GM12878 (cell line): Measurements from ENCODE around the gene TACR1. TPM values are rescaled to one million over a fixed set of nuclear protein-coding genes. Genes with fewer than 3 reads are reported as not detected.

Experiments
- ATAC-seq: fragments of 200-7000 bp; cut with Tn5 transposase; 3 replicates; pipeline ENCODE4 v1.9.1; 2020; ENCODE audit warnings: mild to moderate bottlenecking, moderate library complexity
- BruUV-seq: library from RNA; stranded (reverse); fragments of 400-500 nt; replicated peaks from 2 replicates; lab custom pipeline; 2021; lab: Mats Ljungman, UMichigan
- CTCF ChIA-PET: fragments of 300-600 bp; sonication (Branson Sonifier 250); formaldehyde crosslinking; extraction: SDS; loops from one replicate; lab custom pipeline; 2021; ENCODE audit warnings: inconsistent platforms; lab: Yijun Ruan, JAX
- POLR2A ChIA-PET: fragments of 350-600 bp; formaldehyde crosslinking; extraction: SDS; loops from one replicate; lab custom pipeline; 2021; ENCODE audit warnings: inconsistent platforms; lab: Charles Lee
- RAD21 ChIA-PET: fragments of 300-600 bp; sonication (Branson Sonifier 250); formaldehyde crosslinking; loops from one replicate; lab custom pipeline; 2023; ENCODE audit warnings: antibody characterized with exemption; ENCODE audit not compliant: unreplicated experiment; lab: Charles Lee
- SMC1A ChIA-PET: fragments of 300-600 bp; sonication (Branson Sonifier 250); formaldehyde crosslinking; loops from one replicate; lab custom pipeline; 2023; ENCODE audit not compliant: unreplicated experiment, uncharacterized antibody; lab: Charles Lee
- DNase-seq: peaks from one replicate; pipeline ENCODE4 v3.0.0-alpha.2; 2011; ENCODE audit warnings: low read depth, low spot score
- FAIRE-seq: peaks from 3 replicates; lab custom pipeline; 2011; peaks lifted over from hg19 to GRCh38; lab: Jason Lieb, UNC
- H2AFZ ChIP-seq: 2 replicates; pipeline ENCODE4 v1.6.0; 2011; ENCODE audit warnings: low read depth, low read length, control low read depth; ENCODE audit not compliant: control insufficient read depth
- H3K27ac ChIP-seq: 2 replicates; pipeline ENCODE4 v1.5.1; 2011; ENCODE audit warnings: control low read depth; ENCODE audit not compliant: control insufficient read depth, insufficient read depth
- H3K27me3 ChIP-seq, 2 experiments: replicated peaks in 1 of 2; 2 replicates each; pipeline versions ENCODE4 v1.6.0 to v1.6.1; 2011; ENCODE audit warnings: low read length in 1 of 2; ENCODE audit not compliant: control insufficient read depth in 2 of 2, insufficient read depth in 2 of 2
- H3K36me3 ChIP-seq, 2 experiments: 2 replicates each; pipeline ENCODE4 v1.5.1; 2011; ENCODE audit warnings: low read length in 1 of 2; ENCODE audit not compliant: control insufficient read depth in 2 of 2, insufficient read depth in 2 of 2
- H3K4me1 ChIP-seq: 2 replicates; pipeline ENCODE4 v1.6.1; 2011; ENCODE audit warnings: mild to moderate bottlenecking, low read length, moderate library complexity, mixed read lengths; ENCODE audit not compliant: control insufficient read depth, insufficient read depth
- H3K4me2 ChIP-seq: 2 replicates; pipeline ENCODE4 v1.6.0; 2011; ENCODE audit warnings: control low read depth; ENCODE audit not compliant: control insufficient read depth, insufficient read depth
- H3K4me3 ChIP-seq: fragments of 200-600 bp; sonication (generic); 2 replicates; pipeline ENCODE4 v1.5.1; 2016
- H3K79me2 ChIP-seq: 2 replicates; pipeline ENCODE4 v1.6.0; 2011; ENCODE audit warnings: low read length; ENCODE audit not compliant: control insufficient read depth, insufficient read depth
- H3K9ac ChIP-seq: 2 replicates; pipeline ENCODE4 v1.8.0; 2011; ENCODE audit warnings: low read length, control low read depth, mixed read lengths; ENCODE audit not compliant: control insufficient read depth, insufficient read depth
- H3K9me3 ChIP-seq: replicated peaks from 3 replicates; pipeline ENCODE4 v1.5.1; 2011; ENCODE audit warnings: mild to moderate bottlenecking, low read length; ENCODE audit not compliant: control insufficient read depth, insufficient read depth
- H4K20me1 ChIP-seq: 2 replicates; pipeline ENCODE4 v1.6.0; 2011; ENCODE audit not compliant: control insufficient read depth, insufficient read depth
- DPF2 ChIP-seq: fragments of 450-650 bp; IDR thresholded peaks from 2 replicates; pipeline ENCODE4 v1.6.1; 2017; ENCODE audit warnings: mild to moderate bottlenecking
- FOXM1 ChIP-seq: IDR thresholded peaks from 2 replicates; pipeline ENCODE4 v1.6.1; 2012; ENCODE audit warnings: low read depth, mild to moderate bottlenecking, inconsistent platforms, low read length, moderate library complexity
- IRF5 ChIP-seq: fragments of 450-650 bp; IDR thresholded peaks from 2 replicates; pipeline ENCODE4 v1.6.1; 2017; ENCODE audit warnings: borderline replicate concordance
- JUNB ChIP-seq: IDR thresholded peaks from 2 replicates; pipeline ENCODE4 v1.6.1; 2016; ENCODE audit warnings: antibody characterized with exemption, mild to moderate bottlenecking
- NBN ChIP-seq: fragments of 450-650 bp; IDR thresholded peaks from 2 replicates; pipeline ENCODE4 v1.6.1; 2016
- NFYA ChIP-seq: IDR thresholded peaks from 2 replicates; pipeline ENCODE4 v1.6.1; 2011; ENCODE audit warnings: low read depth, mild to moderate bottlenecking, low read length, improper control_type of control experiment, borderline replicate concordance
- RB1 ChIP-seq: fragments of 450-650 bp; formaldehyde crosslinking; IDR thresholded peaks from 2 replicates; pipeline ENCODE4 v1.6.1; 2017; ENCODE audit warnings: mild to moderate bottlenecking, borderline replicate concordance
- SMC3 ChIP-seq: IDR thresholded peaks from 2 replicates; pipeline ENCODE4 v1.6.1; 2011; ENCODE audit warnings: low read length, improper control_type of control experiment, borderline replicate concordance
- SREBF1 ChIP-seq: IDR thresholded peaks from 2 replicates; pipeline ENCODE4 v1.6.1; 2012; ENCODE audit warnings: mild to moderate bottlenecking, low read length
- ZBED1 ChIP-seq: IDR thresholded peaks from 2 replicates; pipeline ENCODE4 v1.6.1; 2016; ENCODE audit warnings: borderline replicate concordance
- ZNF384 ChIP-seq: IDR thresholded peaks from 2 replicates; pipeline ENCODE4 v1.6.1; 2012; ENCODE audit warnings: low read depth, mild to moderate bottlenecking, low read length, improper control_type of control experiment, borderline replicate concordance
- ZNF592 ChIP-seq: fragments of 450-650 bp; IDR thresholded peaks from 2 replicates; pipeline ENCODE4 v1.6.1; 2017; ENCODE audit warnings: mild to moderate bottlenecking, moderate library complexity
- WGBS: methylation state at CpG from one replicate; pipeline ENCODE4 v1.1.6; 2016; ENCODE audit warnings: low lambda C conversion rate; ENCODE audit not compliant: insufficient replicate concordance, insufficient coverage; ENCODE audit errors: missing lambda C conversion rate; 5-methylcytosine and 5-hydroxymethylcytosine counted together
- in situ Hi-C: fragments of 300-500 bp; cut with MboI; formaldehyde crosslinking; loops from 9 replicates; pipeline ENCODE4 v1.14.3; 2018; ENCODE audit warnings: mixed read lengths
- intact Hi-C: fragments of 100-400 bp; cut with micrococcal nuclease; formaldehyde crosslinking; loops from one replicate; pipeline ENCODE4 v1.14.2; 2022; ENCODE audit not compliant: unreplicated experiment
- polyA plus RNA-seq, 11 experiments: library from polyadenylated mRNA; depleted of rRNA in 4 of 11; unstranded in 6 of 11; stranded (reverse) in 5 of 11; fragments of >200 nt; fragmentation: Nextera tagmentation in 4 of 11; fragmentation: Illumina TruSeq in 1 of 11; extraction: Ambion mirVana in 4 of 11; extraction: Trizol in 1 of 11; gene quantifications; 1 replicate in 1 of 11; 2 replicates in 10 of 11; pipeline versions ENCODE4 v1.2.1 to v1.2.3, GENCODE V29; 2011 to 2016; ENCODE audit warnings: inconsistent platforms in 2 of 11, missing spikeins in 2 of 11, low read depth in 1 of 11
- total RNA-seq, 4 experiments: library from RNA; depleted of rRNA in 3 of 4; stranded (reverse); fragments of >200 nt in 3 of 4; fragmentation: Illumina TruSeq in 1 of 4; extraction: Trizol in 1 of 4; gene quantifications; 2 replicates each; pipeline versions ENCODE4 v1.2.1 to v1.2.3, GENCODE V29; 2013 to 2021

The TACR1 gene
- total and polyA plus RNA-seq, 10 of the 15 experiments (the other 5 are each of a cell fraction or from before 2014, with no cell fraction given) = 0.04 to 1.4 (median 0.15) TPM

DNA sequence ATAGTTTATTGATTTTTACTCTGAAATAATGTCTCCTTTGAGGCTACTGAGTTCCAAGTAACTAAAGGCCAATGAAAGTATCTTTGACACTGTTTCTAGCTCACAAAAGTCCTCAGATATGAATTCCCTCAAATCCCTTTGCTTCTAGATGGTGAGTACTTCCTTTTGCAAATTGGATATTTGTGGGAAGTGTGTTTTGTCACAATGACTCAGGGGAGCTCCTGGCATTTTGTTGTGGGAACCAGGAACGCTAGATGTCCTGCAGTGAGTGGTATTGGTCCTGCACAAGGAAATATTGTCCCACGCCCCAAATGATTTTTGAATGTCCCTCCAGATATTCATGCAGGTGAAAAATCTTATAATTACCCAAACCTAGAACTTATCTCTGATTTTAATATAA is 24.3 kb downstream of the TACR1 start:
- no TSS peak for BruUV-seq
- intact Hi-C loops (no loop called here), in situ Hi-C loops (no loop called here)
- Histone ChIP-seq H3K27ac (no peak overlapping the region), H3K79me2 (no peaks in the 10 kb centered on the region), H3K9ac (no peak overlapping the region), H3K36me3 (no peaks in the 10 kb centered on the region), H3K4me2 (no peak overlapping the region), H3K4me3 (no peak overlapping the region), H4K20me1 (no peaks in the 10 kb centered on the region), H3K27me3 (no peaks in the 10 kb centered on the region), H3K9me3 (no peaks in the 10 kb centered on the region; the same call in 2 of the 3 replicates), H2AFZ (no peak overlapping the region), H3K4me1 (no peaks in the 10 kb centered on the region)
- ChIA-PET RAD21 (no interaction called here), POLR2A (no interaction called here), SMC1A (interaction anchor here (1.2 kb wide), 1 partner anchor 12 kb away, joined by 3 read pairs; no protein-coding TSS in a partner anchor), CTCF (no interaction called here)
- WGBS = 12% methylated on average over 2 of the region's 2 CpGs
- TF ChIP-seq NBN = no peak
- TF ChIP-seq SREBF1 = no peak
- TF ChIP-seq RB1 = no peak
- TF ChIP-seq ZNF384 = no peak
- no peak for TF ChIP-seq ZNF592
- no peak for TF ChIP-seq JUNB
- no peak for TF ChIP-seq ZBED1
- no peak for TF ChIP-seq SMC3
- TF ChIP-seq FOXM1 = no peak
- no peak for TF ChIP-seq NFYA
- TF ChIP-seq IRF5 = no peak
- TF ChIP-seq DPF2 = no peak
- FAIRE-seq = no peak
- ATAC-seq = no peak
- no peak for DNase-seq
